Liver (tissue), 2 donors: ENCODE data around the gene CORO2B.

Source experiments
- GABPA ChIP-seq, 2 donors: IDR thresholded peaks in 1 of 2; conservative IDR thresholded peaks in 1 of 2; 2 replicates each; pipeline ENCODE4 v1.6.1; 2016; ENCODE audit warnings: antibody characterized with exemption in 2 of 2, mild to moderate bottlenecking in 1 of 2, moderate library complexity in 1 of 2
- MAX ChIP-seq: IDR thresholded peaks from 2 replicates; pipeline ENCODE4 v1.6.1; 2016; ENCODE audit warnings: antibody characterized with exemption
- TAF1 ChIP-seq: conservative IDR thresholded peaks from 2 replicates; pipeline ENCODE4 v1.6.1; 2016; ENCODE audit warnings: antibody characterized with exemption, mild to moderate bottlenecking
- TF ChIP-seq, protein P1 (sequence below): IDR thresholded peaks from 2 replicates; pipeline ENCODE4 v1.6.1; 2016; ENCODE audit warnings: antibody characterized with exemption, mild to moderate bottlenecking
- donor health status: healthy.

- no peak for TF ChIP-seq MAX
- TF ChIP-seq GABPA (IDR thresholded peaks at IDR 0.05 in 1 of 2, conservative IDR thresholded peaks at IDR 0.05 in 1 of 2), result no peak
- no peak for TF ChIP-seq TAF1
- TF ChIP-seq, protein P1, sequence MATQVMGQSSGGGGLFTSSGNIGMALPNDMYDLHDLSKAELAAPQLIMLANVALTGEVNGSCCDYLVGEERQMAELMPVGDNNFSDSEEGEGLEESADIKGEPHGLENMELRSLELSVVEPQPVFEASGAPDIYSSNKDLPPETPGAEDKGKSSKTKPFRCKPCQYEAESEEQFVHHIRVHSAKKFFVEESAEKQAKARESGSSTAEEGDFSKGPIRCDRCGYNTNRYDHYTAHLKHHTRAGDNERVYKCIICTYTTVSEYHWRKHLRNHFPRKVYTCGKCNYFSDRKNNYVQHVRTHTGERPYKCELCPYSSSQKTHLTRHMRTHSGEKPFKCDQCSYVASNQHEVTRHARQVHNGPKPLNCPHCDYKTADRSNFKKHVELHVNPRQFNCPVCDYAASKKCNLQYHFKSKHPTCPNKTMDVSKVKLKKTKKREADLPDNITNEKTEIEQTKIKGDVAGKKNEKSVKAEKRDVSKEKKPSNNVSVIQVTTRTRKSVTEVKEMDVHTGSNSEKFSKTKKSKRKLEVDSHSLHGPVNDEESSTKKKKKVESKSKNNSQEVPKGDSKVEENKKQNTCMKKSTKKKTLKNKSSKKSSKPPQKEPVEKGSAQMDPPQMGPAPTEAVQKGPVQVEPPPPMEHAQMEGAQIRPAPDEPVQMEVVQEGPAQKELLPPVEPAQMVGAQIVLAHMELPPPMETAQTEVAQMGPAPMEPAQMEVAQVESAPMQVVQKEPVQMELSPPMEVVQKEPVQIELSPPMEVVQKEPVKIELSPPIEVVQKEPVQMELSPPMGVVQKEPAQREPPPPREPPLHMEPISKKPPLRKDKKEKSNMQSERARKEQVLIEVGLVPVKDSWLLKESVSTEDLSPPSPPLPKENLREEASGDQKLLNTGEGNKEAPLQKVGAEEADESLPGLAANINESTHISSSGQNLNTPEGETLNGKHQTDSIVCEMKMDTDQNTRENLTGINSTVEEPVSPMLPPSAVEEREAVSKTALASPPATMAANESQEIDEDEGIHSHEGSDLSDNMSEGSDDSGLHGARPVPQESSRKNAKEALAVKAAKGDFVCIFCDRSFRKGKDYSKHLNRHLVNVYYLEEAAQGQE, result no peak
These were observed 80.0 kb downstream of the CORO2B start for GRCh38 chr15:68658641-68659358.
